ENCODE results near the gene KCNK18. TPM values are rescaled to one million over a fixed set of nuclear protein-coding genes. Genes with fewer than 3 reads are reported as not detected.
"Not testable (repeated sequence)": the region's sequence is repeated elsewhere in the genome, so short reads cannot be mapped to it uniquely, and the experiment has no call there.

Gene KCNK18
- total RNA-seq, 1 donor from 2014 or later, result not detected

DNA sequence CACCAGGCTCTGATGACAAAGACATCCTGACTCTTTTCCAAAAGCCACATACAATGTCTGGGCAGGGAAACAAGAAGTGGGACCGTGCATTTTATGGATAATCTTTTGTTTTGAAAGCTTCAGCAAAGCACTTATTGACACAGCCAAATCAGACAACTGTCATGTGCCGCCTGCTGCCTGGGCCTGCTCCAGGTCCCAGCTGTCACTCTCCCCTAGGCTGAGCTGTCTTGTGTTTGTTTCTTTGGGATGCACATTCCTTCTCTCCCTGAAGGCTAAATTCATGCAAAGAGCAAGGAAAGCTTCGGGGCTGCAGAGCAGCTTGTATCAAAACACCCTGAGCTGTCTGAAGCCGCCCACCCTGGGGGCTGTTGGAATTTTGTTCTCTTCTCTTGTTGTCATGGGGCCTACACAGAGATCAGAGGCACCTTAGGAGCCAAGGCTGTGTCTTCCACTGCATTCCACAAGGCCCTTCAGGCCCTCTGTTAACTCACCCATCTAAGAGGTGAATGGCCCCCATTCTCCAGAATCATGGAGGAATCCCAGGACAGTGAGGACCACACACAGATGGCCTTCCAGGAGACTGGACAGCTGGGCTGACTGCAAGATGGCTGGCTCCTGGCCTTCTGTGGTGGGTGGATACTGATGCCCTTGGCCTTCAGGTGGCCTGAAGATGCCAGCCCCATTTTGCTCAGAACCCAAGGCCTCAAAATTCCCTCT is 25.8 kb downstream of the KCNK18 start:
- ATAC-seq (no peak), DNase-seq (no peak)
- H3K4me1 ChIP-seq, result no peaks in the 10 kb centered on the region
- H3K4me3 ChIP-seq, result no peak overlapping the region
- intact Hi-C loops (cut with DNase I), result loop anchor here (10.0 kb wide), 1 partner anchor 242 kb away; no protein-coding TSS in a partner anchor
- no peaks in the 10 kb centered on the region for H3K36me3 ChIP-seq
- H3K27ac ChIP-seq, result no peak overlapping the region
- no peaks in the 10 kb centered on the region for H3K9me3 ChIP-seq
- TF ChIP-seq, protein P1, sequence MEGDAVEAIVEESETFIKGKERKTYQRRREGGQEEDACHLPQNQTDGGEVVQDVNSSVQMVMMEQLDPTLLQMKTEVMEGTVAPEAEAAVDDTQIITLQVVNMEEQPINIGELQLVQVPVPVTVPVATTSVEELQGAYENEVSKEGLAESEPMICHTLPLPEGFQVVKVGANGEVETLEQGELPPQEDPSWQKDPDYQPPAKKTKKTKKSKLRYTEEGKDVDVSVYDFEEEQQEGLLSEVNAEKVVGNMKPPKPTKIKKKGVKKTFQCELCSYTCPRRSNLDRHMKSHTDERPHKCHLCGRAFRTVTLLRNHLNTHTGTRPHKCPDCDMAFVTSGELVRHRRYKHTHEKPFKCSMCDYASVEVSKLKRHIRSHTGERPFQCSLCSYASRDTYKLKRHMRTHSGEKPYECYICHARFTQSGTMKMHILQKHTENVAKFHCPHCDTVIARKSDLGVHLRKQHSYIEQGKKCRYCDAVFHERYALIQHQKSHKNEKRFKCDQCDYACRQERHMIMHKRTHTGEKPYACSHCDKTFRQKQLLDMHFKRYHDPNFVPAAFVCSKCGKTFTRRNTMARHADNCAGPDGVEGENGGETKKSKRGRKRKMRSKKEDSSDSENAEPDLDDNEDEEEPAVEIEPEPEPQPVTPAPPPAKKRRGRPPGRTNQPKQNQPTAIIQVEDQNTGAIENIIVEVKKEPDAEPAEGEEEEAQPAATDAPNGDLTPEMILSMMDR (IDR thresholded peaks at IDR 0.05), result no peak
- peaks cover 4% of the 10 kb centered on the region for H3K27me3 ChIP-seq

DNA sequence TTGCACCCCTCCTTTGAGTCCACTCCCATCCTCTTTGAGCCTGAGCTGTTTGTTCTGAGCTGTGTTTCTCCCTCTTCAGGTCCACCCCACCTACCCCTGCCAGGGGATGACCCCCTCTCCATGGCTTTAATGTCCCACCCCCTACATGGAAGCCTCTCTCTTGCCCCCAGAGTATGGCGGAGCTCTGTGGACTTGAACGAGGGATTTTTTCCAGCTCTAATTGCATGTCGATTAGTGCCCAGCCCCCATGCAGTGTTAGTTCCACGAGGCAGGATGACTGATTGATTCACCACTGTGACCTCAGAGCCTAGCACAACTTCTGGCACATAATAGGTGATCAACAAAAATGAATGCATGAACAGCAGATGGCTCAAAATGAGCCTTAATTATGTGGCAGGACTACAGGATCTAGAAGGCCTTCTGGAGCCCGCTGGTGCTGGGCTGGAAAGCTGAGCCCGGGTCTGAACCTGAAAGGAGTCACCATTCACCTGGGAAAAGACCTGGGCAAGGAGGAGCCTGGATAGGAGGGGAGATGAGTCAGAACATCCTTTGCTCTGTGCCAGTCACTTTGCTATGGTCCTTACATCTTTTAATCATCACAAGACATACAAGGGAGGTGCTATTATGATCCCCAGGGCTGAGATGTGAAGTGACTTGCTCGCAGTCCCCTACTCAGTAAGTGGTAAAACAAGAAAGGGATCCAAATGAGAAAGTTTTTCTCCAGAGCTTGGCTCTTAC is 26.6 kb downstream of the KCNK18 start:
- intact Hi-C loops (cut with DNase I), result loop anchor here (10.0 kb wide), 1 partner anchor 241 kb away; no protein-coding TSS in a partner anchor
- Histone ChIP-seq H3K4me1 (no peaks in the 10 kb centered on the region), H3K9me3 (no peaks in the 10 kb centered on the region), H3K27me3 (peaks cover 4% of the 10 kb centered on the region), H3K36me3 (no peaks in the 10 kb centered on the region), H3K27ac (no peak overlapping the region), H3K4me3 (no peak overlapping the region)
- TF ChIP-seq, protein P1 (IDR thresholded peaks at IDR 0.05), result no peak
- ATAC-seq (no peak), DNase-seq (no peak)

DNA sequence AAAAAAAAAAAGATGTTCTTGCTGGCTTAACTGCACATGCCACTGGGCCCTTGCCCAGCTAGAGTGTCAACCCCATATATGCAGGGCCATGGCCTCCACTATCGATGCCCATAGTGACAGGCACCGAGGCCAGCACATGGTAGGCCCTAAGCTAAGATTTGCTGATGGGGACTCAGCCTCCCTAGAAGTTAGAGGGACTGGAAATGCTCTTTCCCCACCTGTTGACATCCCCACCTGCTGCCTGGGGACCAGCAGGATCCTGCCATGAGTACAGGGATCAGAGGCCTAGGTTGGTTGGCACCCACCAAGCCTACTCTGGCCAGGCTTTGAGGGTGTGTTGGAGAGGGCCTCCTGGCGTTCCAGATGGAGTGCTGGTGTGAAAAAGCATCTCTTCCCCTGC is 27.6 kb downstream of the KCNK18 start:
- no peaks in the 10 kb centered on the region for H3K36me3 ChIP-seq
- intact Hi-C loops (cut with DNase I), result loop anchor here (10.0 kb wide), 1 partner anchor 240 kb away; no protein-coding TSS in a partner anchor
- H3K27ac ChIP-seq, result no peak overlapping the region
- H3K4me3 ChIP-seq, result no peak overlapping the region
- ATAC-seq, result no peak
- no peak for DNase-seq
- H3K4me1 ChIP-seq, result no peaks in the 10 kb centered on the region
- H3K9me3 ChIP-seq, result no peaks in the 10 kb centered on the region
- TF ChIP-seq, protein P1 (IDR thresholded peaks at IDR 0.05), result no peak
- peaks cover 4% of the 10 kb centered on the region for H3K27me3 ChIP-seq

DNA sequence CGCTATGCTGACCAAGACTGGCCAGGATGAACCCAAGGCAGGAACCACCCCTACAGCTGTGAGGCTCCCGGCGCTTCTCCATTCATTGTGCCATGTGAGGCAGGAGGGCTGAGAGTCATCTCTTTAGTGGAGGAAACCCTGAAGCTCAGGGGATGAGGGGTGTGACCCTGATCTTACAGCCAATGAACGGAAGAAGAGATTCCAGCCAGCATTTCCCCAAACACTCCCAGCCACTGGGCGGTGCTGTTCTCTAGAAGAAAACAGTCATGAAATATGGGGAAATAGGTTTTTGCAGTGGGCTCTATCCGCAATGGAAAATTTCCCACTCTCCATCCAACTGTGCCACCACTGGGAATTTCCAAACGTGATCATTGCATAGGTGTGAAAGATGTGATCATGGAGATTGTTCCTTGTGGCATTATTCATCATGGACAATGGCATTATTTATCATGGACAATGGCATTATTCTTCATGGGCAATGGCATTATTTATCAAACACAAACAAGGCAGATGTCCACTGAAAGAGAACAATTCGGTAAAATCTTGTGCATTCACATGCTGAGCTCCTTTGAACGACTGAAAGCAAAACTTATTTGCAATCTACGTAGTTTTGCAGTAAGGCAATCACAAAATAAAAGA is 29.6 kb downstream of the KCNK18 start:
- TF ChIP-seq, protein P1 (IDR thresholded peaks at IDR 0.05), result peak; percentile 40
- Histone ChIP-seq H3K4me1 (no peaks in the 10 kb centered on the region), H3K9me3 (no peaks in the 10 kb centered on the region), H3K27ac (no peak overlapping the region), H3K36me3 (no peaks in the 10 kb centered on the region), H3K27me3 (peaks cover 8% of the 10 kb centered on the region), H3K4me3 (no peak overlapping the region)
- ATAC-seq, result peak; percentile 71
- intact Hi-C loops (cut with DNase I), result loop anchor here (10.0 kb wide), 1 partner anchor 238 kb away; no protein-coding TSS in a partner anchor
- no peak for DNase-seq

DNA sequence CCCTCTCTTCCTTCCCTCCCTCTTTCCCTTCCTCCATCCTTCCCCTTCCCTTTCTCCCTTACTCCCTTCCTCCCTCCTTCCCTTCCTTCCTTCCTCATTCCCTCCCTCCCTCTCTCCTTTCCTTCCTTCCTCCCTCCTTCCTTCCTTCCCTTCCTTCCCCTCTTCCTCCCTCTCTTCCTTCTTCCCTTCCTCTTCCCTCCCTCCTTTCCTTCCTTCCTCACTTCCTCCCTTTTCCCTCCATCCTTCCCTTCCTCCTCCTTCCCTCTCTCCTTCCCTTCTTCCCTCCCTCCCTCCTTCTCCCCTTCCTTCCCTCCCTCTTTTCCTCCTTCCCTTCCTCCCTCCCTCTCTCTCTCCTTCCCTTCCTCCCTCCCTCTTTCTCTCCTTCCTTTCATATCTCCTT is 30.9 kb downstream of the KCNK18 start:
- Histone ChIP-seq H3K4me3 (no peak overlapping the region), H3K4me1 (no peaks in the 10 kb centered on the region), H3K9me3 (no peaks in the 10 kb centered on the region), H3K27me3 (peaks cover 8% of the 10 kb centered on the region), H3K36me3 (no peaks in the 10 kb centered on the region), H3K27ac (no peak overlapping the region)
- intact Hi-C loops (cut with DNase I), result loop anchor here (10.0 kb wide), 1 partner anchor 237 kb away; no protein-coding TSS in a partner anchor
- ATAC-seq (no peak), DNase-seq (no peak)
- TF ChIP-seq, protein P1 (IDR thresholded peaks at IDR 0.05), result no peak

DNA sequence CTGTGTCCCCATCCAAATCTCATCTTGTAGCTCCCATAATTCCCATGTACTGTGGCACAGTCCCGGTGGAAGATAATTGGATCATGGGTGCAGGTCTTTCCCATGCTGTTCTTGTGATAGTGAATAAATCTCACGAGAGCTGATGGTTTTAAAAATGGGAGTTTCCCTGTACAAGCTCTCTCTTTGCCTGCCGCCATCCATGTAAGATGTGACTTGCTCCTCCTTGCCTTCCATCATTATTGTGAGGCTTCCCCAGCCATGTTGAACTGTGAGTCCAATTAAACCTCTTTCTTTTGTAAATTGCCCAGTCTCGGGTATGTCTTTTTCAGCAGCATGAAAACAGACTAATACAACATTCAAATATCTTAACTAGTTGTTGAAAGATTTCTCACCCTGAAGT is 32.8 kb downstream of the KCNK18 start:
- DNase-seq; H3K27me3 ChIP-seq; H3K4me3 ChIP-seq; ATAC-seq; H3K9me3 ChIP-seq; H3K36me3 ChIP-seq; H3K4me1 ChIP-seq; H3K27ac ChIP-seq; intact Hi-C loops (cut with DNase I): not testable (repeated sequence)
